Mammary epithelial cell (primary cell): ENCODE data around the gene IGFN1.

ENCODE experiments used
- EZH2 ChIP-seq: IDR thresholded peaks from 2 replicates; pipeline ENCODE4 v1.6.1; 2012; ENCODE audit warnings: low read length, inconsistent platforms, borderline replicate concordance
- TF ChIP-seq, protein P1 (sequence below), 2 donors: IDR thresholded peaks in 1 of 2; conservative IDR thresholded peaks in 1 of 2; 2 replicates each; pipeline ENCODE4 v1.5.1; 2011 to 2012; ENCODE audit warnings: inconsistent platforms in 2 of 2, low read length in 2 of 2, mild to moderate bottlenecking in 2 of 2, control low read depth in 1 of 2, low read depth in 1 of 2; ENCODE audit not compliant: insufficient read depth in 1 of 2; ENCODE audit errors: extremely low read depth in 1 of 2

DNA sequence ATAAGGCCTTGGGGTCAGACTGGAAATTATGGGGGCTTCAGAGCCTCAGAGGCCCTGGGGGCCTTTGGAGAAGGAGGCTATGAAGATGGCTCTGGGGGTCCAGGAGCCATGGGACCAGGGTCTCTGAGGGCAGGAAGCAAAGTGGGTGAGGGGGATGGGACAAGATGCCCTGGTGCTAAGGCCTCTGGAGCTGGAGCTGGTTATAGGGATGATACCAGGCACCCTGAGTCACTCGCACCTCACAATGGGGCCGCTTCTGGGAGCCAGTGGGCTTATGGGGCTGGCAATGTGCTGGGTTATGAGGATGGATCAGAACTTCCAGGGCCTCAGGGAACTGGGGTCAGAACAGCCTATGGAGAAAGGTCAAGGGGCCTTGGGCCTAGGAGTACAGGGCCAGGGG, 17.6 kb downstream of the IGFN1 start:
- TF ChIP-seq, protein P1, sequence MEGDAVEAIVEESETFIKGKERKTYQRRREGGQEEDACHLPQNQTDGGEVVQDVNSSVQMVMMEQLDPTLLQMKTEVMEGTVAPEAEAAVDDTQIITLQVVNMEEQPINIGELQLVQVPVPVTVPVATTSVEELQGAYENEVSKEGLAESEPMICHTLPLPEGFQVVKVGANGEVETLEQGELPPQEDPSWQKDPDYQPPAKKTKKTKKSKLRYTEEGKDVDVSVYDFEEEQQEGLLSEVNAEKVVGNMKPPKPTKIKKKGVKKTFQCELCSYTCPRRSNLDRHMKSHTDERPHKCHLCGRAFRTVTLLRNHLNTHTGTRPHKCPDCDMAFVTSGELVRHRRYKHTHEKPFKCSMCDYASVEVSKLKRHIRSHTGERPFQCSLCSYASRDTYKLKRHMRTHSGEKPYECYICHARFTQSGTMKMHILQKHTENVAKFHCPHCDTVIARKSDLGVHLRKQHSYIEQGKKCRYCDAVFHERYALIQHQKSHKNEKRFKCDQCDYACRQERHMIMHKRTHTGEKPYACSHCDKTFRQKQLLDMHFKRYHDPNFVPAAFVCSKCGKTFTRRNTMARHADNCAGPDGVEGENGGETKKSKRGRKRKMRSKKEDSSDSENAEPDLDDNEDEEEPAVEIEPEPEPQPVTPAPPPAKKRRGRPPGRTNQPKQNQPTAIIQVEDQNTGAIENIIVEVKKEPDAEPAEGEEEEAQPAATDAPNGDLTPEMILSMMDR (conservative IDR thresholded peaks at IDR 0.05 in 1 of 2, IDR thresholded peaks at IDR 0.05 in 1 of 2; ENCODE audit: extremely low read depth in 1 of 2, insufficient read depth in 1 of 2, low read depth in 1 of 2, low read length in 2 of 2), result no peak
- TF ChIP-seq EZH2, result no peak
